COLO668 (cell line): Measurements from ENCODE around the gene CD2.

Experiments
- DNase-seq: peaks from one replicate; lab custom pipeline; 2025; ENCODE audit not compliant: unreplicated experiment; lab: John Stamatoyannopoulos, UW

The CD2 gene

GRCh38 chr1:116817582-116818064, 63.4 kb downstream of the CD2 start:
- peak; percentile 56 for DNase-seq
